Fibroblast of the conjunctiva (primary cell): Measurements from ENCODE around the gene MLIP.

Experiments
- DNase-seq: peaks from one replicate; pipeline ENCODE4 v3.0.0-alpha.2; 2010; ENCODE audit warnings: low read depth

The MLIP gene

GRCh38 chr6:54095723-54096122 is 15.5 kb upstream of the MLIP start:
- no peak for DNase-seq

DNA sequence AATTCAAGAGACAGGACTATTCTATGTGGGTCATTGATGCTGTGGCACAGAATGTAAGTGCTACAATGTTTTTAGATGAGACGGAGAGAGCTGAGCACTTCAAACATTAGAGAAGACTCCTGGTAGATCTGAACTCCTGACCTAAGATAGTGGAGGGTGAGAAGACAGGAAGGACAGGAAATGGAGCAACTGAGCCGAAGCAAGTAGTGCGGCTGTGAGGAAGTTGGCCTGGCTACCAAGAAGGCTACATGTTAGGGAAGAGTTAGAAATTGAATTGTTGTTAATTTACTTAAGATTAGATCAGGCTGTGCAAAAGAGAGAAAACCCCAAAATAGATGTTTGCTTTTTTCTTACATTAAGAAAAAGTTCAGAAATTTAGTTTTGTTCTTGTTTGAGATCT is 14.4 kb upstream of the MLIP start:
- no peak for DNase-seq

GRCh38 chr6:54097753-54098152 is 13.5 kb upstream of the MLIP start:
- no peak for DNase-seq

DNA sequence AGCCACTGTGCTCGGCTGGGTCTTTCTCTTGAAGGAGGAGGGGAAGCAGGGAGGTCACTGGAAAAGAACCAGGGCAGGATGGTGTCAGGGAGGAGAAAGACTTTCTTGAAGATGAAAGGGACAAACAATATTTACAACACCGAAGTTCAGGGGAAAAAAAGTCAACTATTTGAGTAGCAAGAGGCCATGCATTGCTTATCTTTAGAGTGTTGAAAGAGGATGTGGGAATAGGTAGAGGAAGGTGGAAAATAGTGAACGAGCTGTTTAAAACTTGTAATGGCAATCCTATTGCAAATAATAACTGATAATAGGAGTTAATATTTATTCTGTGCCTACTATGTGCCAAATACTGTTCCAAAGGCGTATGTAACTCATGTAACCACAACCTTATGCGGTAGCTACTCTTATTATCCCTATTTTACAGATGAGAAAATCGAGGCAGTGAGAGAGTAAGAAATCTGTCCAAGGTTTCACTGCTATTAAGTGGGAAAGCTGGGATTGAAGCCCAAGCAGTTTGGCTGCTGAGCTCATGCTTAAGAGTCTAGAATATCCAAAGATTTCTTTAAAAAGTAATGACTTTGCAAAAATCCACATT is 12.7 kb upstream of the MLIP start:
- DNase-seq = no peak

GRCh38 chr6:54099225-54099624 is 12.0 kb upstream of the MLIP start:
- no peak for DNase-seq

- no peak for DNase-seq
Observed at GRCh38 chr6:54100411-54101006, 10.7 kb upstream of the MLIP start.

DNA sequence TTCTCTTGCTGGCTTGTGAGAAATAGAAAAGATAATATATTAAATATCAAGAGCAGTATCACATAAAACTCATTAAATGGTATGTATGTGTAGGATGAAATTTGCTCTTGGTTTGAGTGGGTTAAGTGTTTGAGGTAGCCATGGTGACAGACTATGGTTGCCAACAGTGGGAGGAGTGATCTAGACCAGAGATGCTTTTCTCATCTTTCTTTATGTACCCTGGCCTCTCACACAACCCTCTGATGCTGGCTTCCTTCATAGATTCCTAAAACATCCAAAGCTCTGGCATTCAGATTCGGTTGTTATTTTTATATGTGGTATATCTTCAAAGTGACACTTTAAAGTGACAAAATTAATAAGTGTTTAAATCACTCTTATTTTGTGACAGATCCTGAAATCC is 9.0 kb upstream of the MLIP start:
- no peak for DNase-seq

- DNase-seq = no peak
Observed at GRCh38 chr6:54103497-54103896, 7.7 kb upstream of the MLIP start.

GRCh38 chr6:54106727-54107126 is 4.5 kb upstream of the MLIP start:
- no peak for DNase-seq

- DNase-seq = peak; percentile 3
Observed at GRCh38 chr6:54107470-54108090, 3.7 kb upstream of the MLIP start.

GRCh38 chr6:54108271-54108670 is 3.0 kb upstream of the MLIP start:
- DNase-seq = no peak

DNA sequence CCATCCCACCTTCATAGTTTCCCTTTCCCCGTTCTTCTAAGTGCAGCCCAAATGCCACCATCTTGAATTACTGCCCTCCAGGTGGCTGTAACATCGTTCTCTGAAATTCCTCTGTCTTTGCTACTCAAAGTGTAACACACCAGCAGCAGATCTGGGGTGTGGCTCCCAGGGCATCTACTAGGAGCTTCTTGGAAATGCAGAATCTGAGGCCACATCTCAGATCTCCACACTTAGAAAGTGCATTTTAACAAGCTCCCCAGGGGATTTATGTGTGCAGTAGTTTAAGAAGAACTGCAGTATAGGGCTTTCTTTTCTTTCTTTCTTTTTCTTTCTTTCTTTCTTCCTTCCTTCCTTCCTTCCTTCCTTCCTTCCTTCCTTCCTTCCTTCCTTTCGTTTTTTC is 1.7 kb upstream of the MLIP start:
- DNase-seq = no peak

DNA sequence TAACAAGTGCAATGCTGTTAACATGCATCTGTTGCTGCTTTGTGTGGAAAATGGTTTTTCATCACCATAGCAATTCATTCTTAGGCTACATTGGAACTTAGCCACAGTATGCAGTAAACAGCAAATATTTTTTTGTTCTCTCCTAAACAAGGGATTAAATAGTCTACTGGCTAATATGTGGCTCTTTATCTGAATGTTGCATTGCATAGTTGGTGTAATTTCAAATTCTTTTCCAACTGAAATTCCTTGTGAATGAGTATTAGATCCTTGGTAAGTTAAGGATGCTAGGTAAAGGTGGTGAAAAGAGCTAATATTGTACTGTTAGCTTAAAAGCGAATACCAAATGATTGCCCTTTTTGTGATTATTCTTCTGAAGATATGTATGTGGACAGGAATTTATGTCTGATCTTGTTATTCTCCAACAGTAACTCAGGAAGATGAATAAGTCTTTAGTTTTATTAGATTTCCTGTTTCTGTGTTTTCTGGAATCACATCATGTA is 958 bp downstream of the MLIP start:
- DNase-seq = no peak

- no peak for DNase-seq
Observed at GRCh38 chr6:54114991-54115390, 3.7 kb downstream of the MLIP start.

GRCh38 chr6:54115966-54116365 is 4.7 kb downstream of the MLIP start:
- no peak for DNase-seq

GRCh38 chr6:54118117-54118516 is 6.9 kb downstream of the MLIP start:
- no peak for DNase-seq

GRCh38 chr6:54125493-54125892 is 14.2 kb downstream of the MLIP start:
- no peak for DNase-seq

DNA sequence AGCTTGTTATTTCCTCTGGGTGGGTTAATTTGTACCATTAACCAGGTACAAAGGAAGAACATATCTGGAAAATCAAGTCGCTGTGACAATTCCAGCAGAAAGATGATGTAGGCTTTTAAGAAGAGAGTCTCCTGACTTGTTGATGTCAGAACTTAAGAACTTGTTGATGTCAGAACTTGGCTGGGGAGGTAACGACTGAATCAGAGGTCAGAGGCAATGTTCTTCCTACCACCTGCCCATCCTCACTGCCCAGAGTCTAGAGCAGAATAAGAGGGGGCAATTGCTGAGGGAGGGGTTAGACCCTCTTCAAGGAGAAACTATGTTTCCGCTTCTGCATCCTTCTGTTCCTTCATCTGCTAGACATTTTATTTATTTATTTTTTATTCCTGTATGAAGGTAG is 18.9 kb downstream of the MLIP start:
- no peak for DNase-seq

DNA sequence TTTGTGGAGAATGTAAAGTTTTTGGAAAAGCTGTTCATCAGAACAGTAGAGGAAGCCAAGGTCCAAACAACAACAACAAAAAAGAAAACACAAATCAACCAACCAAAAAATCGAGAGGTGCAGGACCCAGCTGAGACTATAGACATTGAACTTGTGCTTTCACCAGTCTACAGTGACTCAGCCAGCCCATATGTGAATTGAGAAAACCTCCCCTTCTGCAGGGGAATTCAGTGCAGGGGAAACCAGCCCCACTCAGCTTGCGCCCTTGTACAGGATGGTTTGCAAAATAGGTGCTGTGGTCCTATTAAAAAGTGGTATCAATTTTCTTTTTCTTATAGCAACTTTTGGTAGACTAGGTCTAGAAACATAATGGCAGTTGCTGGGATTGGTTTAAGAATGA is 21.3 kb downstream of the MLIP start:
- no peak for DNase-seq

- DNase-seq = no peak
Observed at GRCh38 chr6:54133186-54133585, 21.9 kb downstream of the MLIP start.

- no peak for DNase-seq
Observed at GRCh38 chr6:54134935-54135334, 23.7 kb downstream of the MLIP start.

DNA sequence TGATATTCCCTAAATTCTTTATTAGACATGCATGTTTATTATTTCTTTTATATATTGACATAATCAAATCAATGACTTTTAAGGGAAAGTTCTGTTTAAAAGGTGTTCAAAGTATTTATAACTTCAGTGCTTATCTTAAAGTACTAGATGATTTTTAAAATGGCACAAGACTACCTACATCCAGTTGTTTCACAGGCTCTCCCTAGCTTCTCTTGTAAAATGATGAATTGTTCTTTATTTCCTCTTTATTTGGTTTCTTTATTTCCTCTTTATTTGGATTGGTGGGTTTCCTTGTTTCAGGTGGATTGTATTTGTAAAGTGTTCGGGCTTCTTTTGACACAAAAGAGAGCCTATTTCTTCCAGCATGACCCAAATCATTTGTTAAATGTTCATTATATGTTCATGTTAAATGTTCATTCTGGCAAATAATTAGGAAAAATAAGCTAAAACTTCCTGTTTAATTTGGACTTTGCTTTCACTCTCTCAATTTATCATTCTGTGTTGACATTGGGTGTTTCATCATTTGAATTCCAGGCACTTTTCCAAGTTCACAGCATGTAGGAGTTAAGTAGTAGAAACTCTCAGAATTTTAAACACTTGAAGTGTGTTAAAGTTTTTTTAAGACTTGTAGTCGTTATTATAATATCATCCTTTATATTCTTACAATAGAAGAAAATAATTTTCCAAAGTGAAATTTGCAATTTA is 24.6 kb downstream of the MLIP start:
- DNase-seq = peak; percentile 31

DNA sequence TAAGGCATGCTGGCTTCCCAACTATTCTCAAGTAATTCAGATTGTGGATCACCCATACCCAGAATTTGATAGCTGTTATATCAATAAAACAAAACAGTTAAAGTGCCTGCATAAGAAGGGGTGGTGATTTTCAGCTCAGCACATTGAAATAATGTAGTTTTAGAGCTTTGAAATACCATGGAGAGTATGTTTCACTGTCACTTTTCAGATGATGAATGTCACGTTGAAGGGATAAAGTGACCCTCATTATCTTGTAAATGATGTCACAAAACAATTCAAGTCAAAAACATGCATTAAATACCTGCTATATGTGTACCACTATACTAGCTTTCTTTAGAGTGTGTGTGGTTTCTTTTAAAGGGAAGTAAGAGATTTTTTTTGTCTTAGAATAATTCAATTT is 27.6 kb downstream of the MLIP start:
- no peak for DNase-seq
